Endothelial cell (in vitro differentiated cells): ENCODE measurements around the gene NAA25. TPM values are rescaled to one million over a fixed set of nuclear protein-coding genes. Genes with fewer than 3 reads are reported as not detected.
A peak's percentile ranks its signal among the peaks of the same experiment; 100 is the strongest.

Experiments used
- DNase-seq: peaks from one replicate; pipeline ENCODE4 v3.0.0; 2021; ENCODE audit warnings: low spot score
- H3K27ac Mint-ChIP-seq: one replicate; pipeline ENCODE4 v1.8.0; 2021; ENCODE audit warnings: mixed read lengths, inconsistent platforms; ENCODE audit not compliant: unreplicated experiment
- H3K27me3 Mint-ChIP-seq: one replicate; pipeline ENCODE4 v1.8.0; 2021; ENCODE audit warnings: mild to moderate bottlenecking, moderate library complexity, mixed read lengths, inconsistent platforms; ENCODE audit not compliant: unreplicated experiment
- H3K36me3 Mint-ChIP-seq: one replicate; pipeline ENCODE4 v1.8.0; 2021; ENCODE audit warnings: mild to moderate bottlenecking, low read depth, mixed read lengths, inconsistent platforms; ENCODE audit not compliant: unreplicated experiment
- H3K4me1 Mint-ChIP-seq: one replicate; pipeline ENCODE4 v1.8.0; 2021; ENCODE audit warnings: mild to moderate bottlenecking, mixed read lengths, inconsistent platforms; ENCODE audit not compliant: unreplicated experiment
- H3K4me3 Mint-ChIP-seq: one replicate; pipeline ENCODE4 v1.8.0; 2021; ENCODE audit warnings: mild to moderate bottlenecking, mixed read lengths, inconsistent platforms; ENCODE audit not compliant: unreplicated experiment
- H3K9me3 Mint-ChIP-seq: one replicate; pipeline ENCODE4 v1.8.0; 2021; ENCODE audit warnings: mixed read lengths, inconsistent platforms; ENCODE audit not compliant: unreplicated experiment
- CTCF ChIP-seq: fragments of 200-600 bp; sonication (generic); IDR thresholded peaks from one replicate; pipeline ENCODE4 v1.5.0; 2021; ENCODE audit warnings: antibody characterized with exemption; ENCODE audit not compliant: unreplicated experiment
- total RNA-seq: library from RNA; stranded (reverse); fragmentation: NEBNext Ultra II Directional; extraction: Animal tissue kit (Norgen Biotek cat#: 25700); gene quantifications from one replicate; pipeline ENCODE4 v1.2.1, GENCODE V29; 2021; ENCODE audit not compliant: unreplicated experiment

The NAA25 gene
- total RNA-seq, 1 donor from 2014 or later, result 23.4 TPM

GRCh38 chr12:112096070-112096469 lies 12.5 kb downstream of the NAA25 start:
- peaks cover 12% of the 10 kb centered on the region for H3K36me3 Mint-ChIP-seq
- H3K27me3 Mint-ChIP-seq, result no peaks in the 10 kb centered on the region
- no peak for TF ChIP-seq CTCF
- H3K27ac Mint-ChIP-seq, result no peak overlapping the region
- H3K4me1 Mint-ChIP-seq, result no peaks in the 10 kb centered on the region
- no peak for DNase-seq
- H3K9me3 Mint-ChIP-seq, result no peaks in the 10 kb centered on the region
- no peak overlapping the region for H3K4me3 Mint-ChIP-seq

GRCh38 chr12:112091563-112091962 lies 17.0 kb downstream of the NAA25 start:
- Mint-ChIP-seq H3K9me3 (no peaks in the 10 kb centered on the region), H3K4me1 (no peaks in the 10 kb centered on the region), H3K4me3 (no peak overlapping the region), H3K36me3 (peaks cover 4% of the 10 kb centered on the region), H3K27ac (no peak overlapping the region), H3K27me3 (no peaks in the 10 kb centered on the region)
- no peak for DNase-seq
- no peak for TF ChIP-seq CTCF

- Mint-ChIP-seq H3K4me3 (no peak overlapping the region), H3K36me3 (peaks cover 7% of the 10 kb centered on the region), H3K9me3 (no peaks in the 10 kb centered on the region), H3K27me3 (no peaks in the 10 kb centered on the region), H3K27ac (no peak overlapping the region), H3K4me1 (no peaks in the 10 kb centered on the region)
- TF ChIP-seq CTCF, result no peak
- no peak for DNase-seq
Measured at GRCh38 chr12:112087851-112088250, 20.7 kb downstream of the NAA25 start.

GRCh38 chr12:112087055-112087850 lies 21.3 kb downstream of the NAA25 start:
- no peak overlapping the region for H3K4me3 Mint-ChIP-seq
- peaks cover 9% of the 10 kb centered on the region for H3K36me3 Mint-ChIP-seq

More at GRCh38 chr12:112087055-112087850, 21.3 kb downstream of the NAA25 start:
- no peak for DNase-seq
- H3K27me3 Mint-ChIP-seq, result no peaks in the 10 kb centered on the region
- H3K27ac Mint-ChIP-seq, result no peak overlapping the region
- no peaks in the 10 kb centered on the region for H3K9me3 Mint-ChIP-seq
- no peaks in the 10 kb centered on the region for H3K4me1 Mint-ChIP-seq
- peak; percentile 63 for TF ChIP-seq CTCF
